HG02678 (cell line): Measurements from ENCODE around the gene MZF1.
A peak's percentile ranks its signal among the peaks of the same experiment; 100 is the strongest.

Source experiments
- ATAC-seq: cut with Tn5 transposase; IDR thresholded peaks from one replicate; pipeline ENCODE4 v1.9.1; 2021; ENCODE audit warnings: mild to moderate bottlenecking, moderate library complexity; ENCODE audit not compliant: unreplicated experiment

MZF1 gene

GRCh38 chr19:58570770-58571574 is 2.2 kb downstream of the MZF1 start:
- no peak for ATAC-seq

DNA sequence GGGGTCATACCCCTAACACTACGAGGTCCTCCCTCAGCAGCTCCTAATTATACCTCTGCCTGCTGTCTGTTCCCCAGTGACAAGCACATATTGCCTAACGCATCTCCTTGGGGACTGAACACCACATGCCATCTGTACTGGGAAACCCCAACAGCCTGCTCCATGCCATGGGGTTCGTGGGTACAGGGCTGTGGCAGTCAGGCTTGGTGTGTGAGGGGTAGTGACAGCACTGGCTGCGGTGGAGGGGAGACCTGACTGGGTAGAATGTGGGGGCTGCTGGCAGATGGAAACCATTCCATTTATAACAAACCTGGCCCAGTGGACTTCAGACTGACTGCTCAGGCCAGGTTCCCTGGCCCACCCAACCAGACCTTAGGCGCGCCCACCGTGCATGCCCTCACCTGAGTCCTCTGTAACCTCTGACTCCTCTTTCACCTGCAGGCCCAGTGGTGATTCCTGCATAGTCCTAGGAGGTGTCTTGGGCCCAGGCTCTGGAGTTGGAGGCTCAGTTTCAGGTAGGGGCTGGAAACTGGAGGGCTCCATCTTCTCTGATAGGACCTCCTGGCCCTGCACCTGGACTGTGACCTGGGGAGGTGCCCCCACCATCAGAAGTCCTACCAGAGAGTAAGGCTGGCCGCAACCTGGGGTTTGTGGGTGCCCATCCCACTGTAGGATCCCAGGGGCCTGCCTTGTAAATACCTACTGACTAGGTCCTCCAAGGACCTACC is 3.0 kb downstream of the MZF1 start:
- ATAC-seq, result no peak

- ATAC-seq, result no peak
These were observed 3.8 kb downstream of the MZF1 start for GRCh38 chr19:58569191-58569942.

DNA sequence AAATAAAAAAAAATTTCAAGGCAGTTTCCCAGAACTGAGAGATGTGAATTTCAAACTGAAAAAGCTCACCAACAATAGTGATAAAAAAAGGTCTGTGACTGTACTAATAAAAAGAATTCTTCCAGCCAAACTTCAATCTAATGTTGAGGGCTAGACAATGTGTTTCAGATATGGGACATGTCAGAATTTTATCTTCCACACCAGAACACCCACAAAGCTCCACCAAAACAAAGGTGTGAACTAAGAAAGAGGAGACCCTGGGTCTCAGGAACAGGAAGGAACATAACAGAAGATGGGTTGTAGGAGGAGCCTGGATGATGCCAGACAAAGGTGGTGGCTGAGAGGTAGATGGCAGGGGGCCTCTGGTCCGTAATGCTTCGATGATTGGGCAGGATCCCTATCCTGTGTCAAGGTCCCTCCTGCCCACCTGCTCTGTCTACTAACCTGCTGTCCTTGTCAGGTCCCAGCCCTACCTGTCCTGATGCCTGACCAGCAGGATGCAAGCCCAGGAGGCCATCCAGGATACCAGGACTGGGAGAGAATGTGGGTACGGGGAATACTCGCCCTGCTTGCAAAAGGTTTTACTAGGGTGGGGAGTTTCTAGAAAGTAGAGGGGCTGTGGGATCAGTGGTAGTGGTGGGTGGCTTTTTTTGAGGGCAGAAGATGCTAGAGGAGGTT is 4.5 kb downstream of the MZF1 start:
- ATAC-seq, result no peak

DNA sequence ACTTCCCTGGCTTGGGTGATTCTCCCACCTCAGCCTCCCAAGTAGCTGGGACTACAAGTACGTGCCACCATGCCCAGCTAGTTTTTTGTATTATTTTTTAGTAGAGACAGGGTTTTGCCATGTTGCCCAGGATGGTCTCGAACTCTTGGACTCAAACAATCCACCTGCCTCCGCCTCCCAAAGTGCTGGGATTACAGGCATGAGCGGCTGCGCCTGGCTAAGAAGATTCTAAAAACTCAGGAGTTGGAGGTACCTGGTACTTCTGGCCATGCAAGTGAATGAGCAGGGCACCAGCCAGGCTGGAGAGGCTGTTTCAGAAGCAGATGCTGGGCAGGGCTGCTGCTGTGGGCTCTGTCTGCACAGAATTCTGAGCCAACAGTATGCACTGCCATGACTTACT is 6.1 kb downstream of the MZF1 start:
- ATAC-seq, result no peak

DNA sequence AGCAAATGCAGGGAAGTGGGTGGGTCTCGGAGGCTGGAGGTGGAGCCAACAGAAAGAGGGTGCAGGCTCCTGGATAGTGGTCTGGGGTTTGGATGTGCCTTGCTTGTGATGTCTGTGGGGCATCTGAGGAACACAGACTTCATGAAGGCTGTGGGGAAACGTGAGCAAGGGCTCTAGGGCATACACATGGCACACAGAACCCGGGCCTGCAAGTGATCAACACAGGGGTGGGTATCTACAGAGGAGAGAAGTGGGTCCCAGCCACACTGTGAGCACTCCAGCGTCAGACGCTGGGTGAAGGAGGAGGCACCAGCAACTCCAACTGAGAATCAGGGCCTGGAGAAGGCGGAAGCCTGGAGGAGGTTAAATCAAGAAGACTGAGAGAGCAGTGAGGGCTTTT is 9.3 kb downstream of the MZF1 start:
- ATAC-seq, result no peak

- ATAC-seq, result no peak
These were observed 10.0 kb downstream of the MZF1 start for GRCh38 chr19:58563034-58563573.

DNA sequence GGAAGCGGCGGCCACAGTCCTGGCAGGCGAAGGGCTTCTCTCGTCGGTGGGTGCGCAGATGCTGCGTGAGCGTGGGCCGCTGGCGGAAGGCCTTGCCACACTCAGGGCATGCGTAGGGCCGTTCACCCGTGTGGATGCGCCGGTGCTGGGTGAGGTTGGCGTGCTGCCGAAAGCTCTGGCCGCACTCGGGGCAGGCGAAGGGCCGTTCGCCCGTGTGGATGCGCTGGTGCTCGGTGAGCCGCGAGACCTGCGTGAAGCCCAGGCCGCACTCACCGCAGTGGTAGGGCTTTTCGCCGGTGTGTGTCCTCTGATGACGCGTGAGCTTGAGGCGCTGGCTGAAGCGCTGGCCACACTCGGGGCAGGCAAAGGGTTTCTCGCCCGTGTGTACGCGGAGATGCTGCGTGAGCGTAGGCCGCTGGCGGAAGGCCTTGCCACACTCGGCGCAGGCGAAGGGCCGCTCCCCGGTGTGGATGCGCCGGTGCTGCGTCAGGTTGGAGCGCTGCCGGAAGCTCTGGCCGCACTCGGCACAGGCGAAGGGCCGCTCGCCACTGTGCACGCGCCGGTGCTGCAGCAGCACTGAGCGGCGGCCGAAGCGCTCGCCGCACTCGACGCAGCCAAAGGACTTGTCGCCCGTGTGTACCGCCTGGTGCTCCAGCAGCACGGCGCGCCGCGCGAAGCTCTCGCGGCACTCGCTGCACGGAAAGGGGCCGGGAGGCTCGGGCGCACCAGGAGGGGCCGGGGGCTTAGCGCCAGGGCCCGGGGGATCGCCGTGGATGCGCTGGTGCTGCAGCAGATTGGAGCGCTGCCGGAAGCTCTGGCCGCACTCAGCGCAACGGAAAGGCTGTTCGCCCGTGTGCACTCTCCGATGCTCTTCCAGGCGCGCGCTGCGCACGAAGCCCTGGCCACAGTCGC is 10.8 kb downstream of the MZF1 start:
- ATAC-seq, result no peak

GRCh38 chr19:58561373-58562121 is 11.6 kb downstream of the MZF1 start:
- no peak for ATAC-seq

- ATAC-seq, result no peak
These were observed 12.2 kb downstream of the MZF1 start for GRCh38 chr19:58560921-58561320.

DNA sequence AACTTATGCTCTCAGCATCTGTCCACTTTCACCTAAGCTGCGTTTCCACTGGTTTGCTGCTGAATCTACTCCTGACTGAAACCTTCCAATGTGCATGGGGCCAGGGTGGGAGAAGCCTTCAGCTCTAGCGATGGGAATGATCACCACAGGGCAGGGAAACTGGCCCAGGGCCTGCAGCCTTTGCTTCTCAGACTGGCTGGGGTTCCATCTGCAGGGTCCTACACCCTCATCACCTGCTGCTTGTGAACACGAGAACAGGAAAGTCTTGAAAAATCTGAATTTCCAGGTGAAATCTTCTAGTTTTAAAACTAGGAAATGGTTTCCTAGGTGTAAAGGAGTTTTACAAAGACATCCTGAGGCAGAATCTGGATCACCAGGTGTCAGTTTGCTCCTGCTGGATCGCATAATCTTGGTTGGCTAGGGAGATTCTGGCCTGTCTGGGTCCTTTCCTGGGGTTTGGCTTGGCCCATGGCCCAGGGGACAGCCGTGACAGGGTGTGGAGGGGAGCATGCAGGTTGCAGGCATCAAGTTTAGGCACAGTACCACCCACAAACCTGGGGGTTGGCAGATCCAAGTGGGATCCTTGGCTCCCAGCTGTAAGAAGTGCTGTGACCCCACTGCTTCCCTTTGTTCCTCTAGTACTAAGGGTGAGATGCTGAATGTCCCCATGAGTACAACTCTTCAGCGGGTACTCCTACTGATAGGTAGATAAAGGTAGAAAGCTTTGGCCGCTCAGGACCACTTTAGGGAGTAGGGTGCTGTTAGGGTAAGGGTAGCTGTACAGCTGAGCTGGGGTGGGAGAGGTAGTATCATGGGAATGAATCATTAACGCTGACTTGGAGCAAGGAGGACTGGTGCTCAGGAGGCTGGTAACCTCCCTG is 12.9 kb downstream of the MZF1 start:
- no peak for ATAC-seq

GRCh38 chr19:58559275-58560006 is 13.7 kb downstream of the MZF1 start:
- ATAC-seq, result peak; percentile 31

DNA sequence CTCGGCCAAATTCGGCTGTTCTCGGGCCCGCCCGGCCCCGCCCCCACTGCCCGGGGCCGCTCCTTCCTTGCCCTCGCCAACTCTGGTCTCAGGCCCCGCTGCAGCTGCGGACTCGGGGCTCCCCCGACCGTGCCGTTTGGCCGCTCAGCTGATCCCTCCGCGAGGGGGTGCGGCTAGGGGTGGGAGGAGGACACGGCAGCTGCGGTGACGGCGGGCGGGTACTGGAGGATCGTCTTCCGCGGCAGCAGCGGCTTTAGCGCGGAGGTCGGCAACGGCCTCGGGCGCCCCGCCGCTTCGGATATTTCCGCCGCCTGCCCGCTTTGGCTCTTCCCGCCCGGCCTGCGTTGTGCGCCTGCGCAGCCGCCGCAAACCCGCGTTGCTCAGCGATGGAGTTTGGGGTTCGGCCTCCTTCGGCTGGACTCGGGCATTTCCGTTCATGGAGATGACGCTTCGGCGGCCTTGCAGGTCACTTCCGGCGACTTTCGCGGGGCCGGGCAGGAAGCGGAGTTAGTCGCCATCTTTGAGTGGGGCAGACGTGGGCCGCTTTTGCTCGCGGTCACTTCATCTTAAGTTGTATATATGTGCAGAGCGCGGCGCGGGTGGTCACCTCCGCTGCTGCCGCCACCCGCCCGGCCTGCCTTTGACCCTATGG is 14.4 kb downstream of the MZF1 start:
- ATAC-seq, result peak; percentile 57

DNA sequence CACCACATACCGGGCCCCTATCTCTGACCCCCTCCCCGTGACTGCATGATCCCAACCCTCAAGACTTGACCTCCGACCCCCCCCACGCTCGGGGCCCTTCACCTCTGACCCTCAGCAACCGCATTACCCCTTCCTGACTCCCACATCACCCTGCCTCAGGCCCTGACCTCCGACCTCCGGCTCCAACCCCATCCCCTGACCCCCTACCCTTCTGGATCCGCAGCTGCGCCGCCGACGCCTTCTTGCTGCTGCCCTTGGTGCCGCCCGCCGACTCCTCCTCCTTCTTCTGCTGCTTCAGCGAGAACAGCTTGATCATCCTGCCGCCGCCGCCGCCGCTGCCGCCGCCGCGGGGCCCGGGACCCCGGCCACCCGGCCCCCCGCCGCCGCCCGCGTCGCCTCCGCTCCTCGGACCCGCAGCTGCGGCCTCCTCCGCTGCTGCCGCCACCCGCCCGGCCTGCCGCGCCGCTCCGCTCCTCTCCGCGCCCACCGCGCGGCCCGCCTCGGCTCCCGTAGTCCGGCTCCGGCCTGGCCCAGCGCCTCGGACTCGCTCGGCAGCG is 15.0 kb downstream of the MZF1 start, which contains the start of gene UBE2M:
TSS of gene UBE2M (minus strand) at position 546 of the 557 bp plus-strand sequence. CDS start at position 316, 230 bp downstream.
- ATAC-seq, result peak; percentile 0

DNA sequence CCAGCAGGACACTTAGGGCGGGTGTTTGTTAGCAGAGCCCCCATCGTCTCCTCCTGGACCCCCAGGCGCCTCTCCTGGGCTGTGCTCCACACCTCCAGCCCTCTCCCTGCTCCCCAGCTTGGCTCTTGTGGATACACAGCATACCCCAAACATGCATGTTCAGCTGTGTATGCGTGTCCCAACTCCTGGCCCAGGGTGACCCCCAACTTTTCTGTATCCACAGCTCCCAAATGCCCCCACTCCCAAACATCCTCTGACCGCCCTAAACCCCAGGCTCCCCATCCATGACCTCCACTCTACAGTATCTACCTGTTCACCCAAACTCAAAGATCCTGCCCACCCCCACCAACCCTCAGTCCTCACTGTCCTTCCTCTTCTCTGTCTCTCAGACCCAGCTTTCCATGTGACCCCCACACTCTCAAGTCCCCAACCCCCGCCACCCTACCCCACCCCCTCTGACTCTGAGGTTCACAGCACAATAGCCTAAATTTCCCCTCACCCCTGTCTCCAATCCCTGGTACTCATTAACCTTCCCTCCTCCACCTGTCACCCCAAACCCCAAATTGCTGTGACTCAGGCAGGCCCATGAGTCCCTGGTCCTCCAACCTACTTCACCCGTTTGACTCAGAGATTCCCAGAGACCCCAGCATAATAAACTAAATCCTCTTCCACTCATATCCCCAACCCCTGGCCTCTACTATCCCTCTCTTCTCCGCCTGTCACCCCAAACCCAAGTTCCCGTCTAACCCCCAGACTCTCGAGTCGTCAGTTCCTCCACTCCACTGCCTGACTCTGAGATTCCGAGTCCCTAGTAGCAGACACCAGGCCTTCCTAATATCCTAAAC is 15.7 kb downstream of the MZF1 start:
- no peak for ATAC-seq
